Measurements from ENCODE around the gene ZNRF3. TPM values are rescaled to one million over a fixed set of nuclear protein-coding genes. Genes with fewer than 3 reads are reported as not detected.

ZNRF3 gene
- total RNA-seq, 1 donor from 2014 or later, result 5.8 TPM

- Histone ChIP-seq H3K4me3 (ENCODE audit: insufficient read depth, low read depth, low read length) (no peak overlapping the region), H3K4me2 (ENCODE audit: low read length) (peak overlapping the region; percentile 34), H3K79me2 (ENCODE audit: insufficient read depth, low read length) (peaks cover 31% of the 10 kb centered on the region), H4K20me1 (ENCODE audit: insufficient read depth, low read length) (peaks cover 42% of the 10 kb centered on the region), H3K9ac (ENCODE audit: low read length) (no peak overlapping the region), H3K36me3 (ENCODE audit: insufficient read depth, low read length) (no peaks in the 10 kb centered on the region), H3K9me3 (ENCODE audit: insufficient read depth, low read depth, low read length) (no peaks in the 10 kb centered on the region), H2AFZ (ENCODE audit: low read depth, low read length) (no peak overlapping the region), H3K27me3 (ENCODE audit: insufficient read depth, low read length) (no peaks in the 10 kb centered on the region), H3K4me1 (ENCODE audit: insufficient read depth, low read length) (peaks cover 5% of the 10 kb centered on the region), H3K27ac (ENCODE audit: low read depth, low read length) (no peak overlapping the region)
- Mint-ChIP-seq H3K36me3 (ENCODE audit: low read depth, unreplicated experiment) (peaks cover 1% of the 10 kb centered on the region), H3K27ac (ENCODE audit: unreplicated experiment) (no peak overlapping the region), H3K27me3 (ENCODE audit: low read depth, unreplicated experiment) (no peaks in the 10 kb centered on the region), H3K4me3 (ENCODE audit: unreplicated experiment) (no peak overlapping the region), H3K4me1 (ENCODE audit: low read depth, unreplicated experiment) (peaks cover 2% of the 10 kb centered on the region), H3K9me3 (ENCODE audit: unreplicated experiment) (no peaks in the 10 kb centered on the region)
- TF ChIP-seq EZH2 (IDR thresholded peaks at IDR 0.05; ENCODE audit: insufficient read depth, low read length) (no peak), CTCF (IDR thresholded peaks at IDR 0.05; ENCODE audit: insufficient read depth, low read depth, low read length) (no peak)
- FAIRE-seq (no peak), DNase-seq (ENCODE audit: low read depth) (peak; percentile 26)
Observed at GRCh38 chr22:28923826-28924732, 40.7 kb downstream of the ZNRF3 start.

GRCh38 chr22:28925916-28926315, 42.5 kb downstream of the ZNRF3 start:
- no peak overlapping the region for H3K4me3 ChIP-seq (ENCODE audit: insufficient read depth, low read depth, low read length)
- peaks cover 10% of the 10 kb centered on the region for H3K4me1 ChIP-seq (ENCODE audit: insufficient read depth, low read length)
- H3K9me3 ChIP-seq (ENCODE audit: insufficient read depth, low read depth, low read length), result no peaks in the 10 kb centered on the region
- no peak overlapping the region for H2AFZ ChIP-seq (ENCODE audit: low read depth, low read length)
- H3K36me3 ChIP-seq (ENCODE audit: insufficient read depth, low read length), result no peaks in the 10 kb centered on the region
- no peaks in the 10 kb centered on the region for H3K27me3 Mint-ChIP-seq (ENCODE audit: low read depth, unreplicated experiment)
- FAIRE-seq (no peak), DNase-seq (ENCODE audit: low read depth) (no peak)
- H4K20me1 ChIP-seq (ENCODE audit: insufficient read depth, low read length), result peaks cover 46% of the 10 kb centered on the region
- no peaks in the 10 kb centered on the region for H3K9me3 Mint-ChIP-seq (ENCODE audit: unreplicated experiment)
- no peak overlapping the region for H3K4me2 ChIP-seq (ENCODE audit: low read length)
- no peak overlapping the region for H3K4me3 Mint-ChIP-seq (ENCODE audit: unreplicated experiment)
- H3K9ac ChIP-seq (ENCODE audit: low read length), result no peak overlapping the region
- H3K79me2 ChIP-seq (ENCODE audit: insufficient read depth, low read length), result peaks cover 40% of the 10 kb centered on the region
- no peaks in the 10 kb centered on the region for H3K27me3 ChIP-seq (ENCODE audit: insufficient read depth, low read length)
- TF ChIP-seq EZH2 (IDR thresholded peaks at IDR 0.05; ENCODE audit: insufficient read depth, low read length) (no peak), CTCF (IDR thresholded peaks at IDR 0.05; ENCODE audit: insufficient read depth, low read depth, low read length) (no peak)
- peaks cover 7% of the 10 kb centered on the region for H3K4me1 Mint-ChIP-seq (ENCODE audit: low read depth, unreplicated experiment)
- H3K27ac ChIP-seq (ENCODE audit: low read depth, low read length), result no peak overlapping the region
- no peak overlapping the region for H3K27ac Mint-ChIP-seq (ENCODE audit: unreplicated experiment)
- peaks cover 1% of the 10 kb centered on the region for H3K36me3 Mint-ChIP-seq (ENCODE audit: low read depth, unreplicated experiment)

- no peaks in the 10 kb centered on the region for H3K27me3 Mint-ChIP-seq (ENCODE audit: low read depth, unreplicated experiment)
- Histone ChIP-seq H2AFZ (ENCODE audit: low read depth, low read length) (no peak overlapping the region), H3K36me3 (ENCODE audit: insufficient read depth, low read length) (no peaks in the 10 kb centered on the region), H3K4me3 (ENCODE audit: insufficient read depth, low read depth, low read length) (no peak overlapping the region), H3K4me2 (ENCODE audit: low read length) (no peak overlapping the region), H3K79me2 (ENCODE audit: insufficient read depth, low read length) (peaks cover 49% of the 10 kb centered on the region), H3K4me1 (ENCODE audit: insufficient read depth, low read length) (peaks cover 10% of the 10 kb centered on the region), H3K27ac (ENCODE audit: low read depth, low read length) (no peak overlapping the region), H4K20me1 (ENCODE audit: insufficient read depth, low read length) (peaks cover 54% of the 10 kb centered on the region), H3K27me3 (ENCODE audit: insufficient read depth, low read length) (no peaks in the 10 kb centered on the region), H3K9ac (ENCODE audit: low read length) (no peak overlapping the region), H3K9me3 (ENCODE audit: insufficient read depth, low read depth, low read length) (no peaks in the 10 kb centered on the region)
- no peak overlapping the region for H3K27ac Mint-ChIP-seq (ENCODE audit: unreplicated experiment)
- no peak for DNase-seq (ENCODE audit: low read depth)
- FAIRE-seq, result no peak
- no peaks in the 10 kb centered on the region for H3K9me3 Mint-ChIP-seq (ENCODE audit: unreplicated experiment)
- H3K4me3 Mint-ChIP-seq (ENCODE audit: unreplicated experiment), result no peak overlapping the region
- TF ChIP-seq CTCF (IDR thresholded peaks at IDR 0.05; ENCODE audit: insufficient read depth, low read depth, low read length), result no peak
- no peak for TF ChIP-seq EZH2 (IDR thresholded peaks at IDR 0.05; ENCODE audit: insufficient read depth, low read length)
- peaks cover 9% of the 10 kb centered on the region for H3K4me1 Mint-ChIP-seq (ENCODE audit: low read depth, unreplicated experiment)
- H3K36me3 Mint-ChIP-seq (ENCODE audit: low read depth, unreplicated experiment), result no peaks in the 10 kb centered on the region
Observed at GRCh38 chr22:28927630-28928029, 44.3 kb downstream of the ZNRF3 start.
